HepG2 (cell line): ENCODE data around the gene SRP68. TPM values are rescaled to one million over a fixed set of nuclear protein-coding genes. Genes with fewer than 3 reads are reported as not detected.

Experiments
- CBX5 ChIP-seq: sonication (generic); formaldehyde crosslinking; IDR thresholded peaks from 2 replicates; pipeline ENCODE4 v1.4.0; 2020; ENCODE audit warnings: missing genetic modification reagents, borderline replicate concordance
- ERF ChIP-seq: IDR thresholded peaks from 2 replicates; pipeline ENCODE4 v1.6.1; 2018; ENCODE audit warnings: missing biosample characterization, missing genetic modification reagents
- KLF13 ChIP-seq: sonication (generic); formaldehyde crosslinking; IDR thresholded peaks from 2 replicates; pipeline ENCODE4 v1.4.0; 2020; ENCODE audit warnings: mild to moderate bottlenecking, missing genetic modification reagents
- NAIF1 ChIP-seq: sonication (generic); formaldehyde crosslinking; IDR thresholded peaks from 2 replicates; pipeline ENCODE4 v1.5.0; 2020; ENCODE audit warnings: mild to moderate bottlenecking, missing genetic modification reagents, borderline replicate concordance
- NCOA2 ChIP-seq: sonication (generic); formaldehyde crosslinking; IDR thresholded peaks from 2 replicates; pipeline ENCODE4 v1.8.0; 2022; ENCODE audit warnings: inconsistent platforms
- NFYB ChIP-seq: sonication (generic); formaldehyde crosslinking; IDR thresholded peaks from 2 replicates; pipeline ENCODE4 v1.4.0; 2020; ENCODE audit warnings: missing genetic modification reagents
- U2AF2 ChIP-seq: fragments of 200-400 bp; formaldehyde crosslinking; IDR thresholded peaks from 2 replicates; pipeline ENCODE4 v1.6.1; 2017; ENCODE audit warnings: low read depth, mild to moderate bottlenecking, low read length
- ZNF556 ChIP-seq: sonication (generic); formaldehyde crosslinking; IDR thresholded peaks from 2 replicates; pipeline ENCODE4 v1.4.0; 2020; ENCODE audit warnings: mild to moderate bottlenecking, missing genetic modification reagents, borderline replicate concordance
- ZNF7 ChIP-seq: IDR thresholded peaks from 2 replicates; pipeline ENCODE4 v1.6.1; 2016; ENCODE audit warnings: missing biosample characterization, missing genetic modification reagents
- ZNF878 ChIP-seq: sonication (generic); formaldehyde crosslinking; IDR thresholded peaks from 2 replicates; pipeline ENCODE4 v1.8.1; 2023; ENCODE audit warnings: mild to moderate bottlenecking, missing genetic modification reagents, moderate library complexity
- polyA plus RNA-seq, 8 experiments: library from polyadenylated mRNA; depleted of rRNA in 3 of 8; stranded (reverse) in 7 of 8; unstranded in 1 of 8; fragments of >200 nt; fragmentation: Illumina TruSeq in 4 of 8; extraction: Trizol in 4 of 8; gene quantifications; 2 replicates each; pipeline versions ENCODE4 v1.2.1 to v1.2.3, GENCODE V29; 2011 to 2016; ENCODE audit warnings: low read depth in 4 of 8, missing spikeins in 1 of 8, mixed read lengths in 1 of 8; ENCODE audit not compliant: insufficient read depth in 1 of 8
- total RNA-seq, 5 experiments: library from RNA; depleted of rRNA; stranded (reverse); fragments of >200 nt; fragmentation: Illumina TruSeq; extraction: Trizol; gene quantifications; 2 replicates each; pipeline ENCODE4 v1.2.3, GENCODE V29; 2016; ENCODE audit warnings: low read depth in 1 of 5
- TF ChIP-seq, protein P1 (sequence below): IDR thresholded peaks from 2 replicates; pipeline ENCODE4 v1.6.1; 2016; ENCODE audit warnings: control low read depth
- TF ChIP-seq, protein P2 (sequence below): IDR thresholded peaks from 2 replicates; pipeline ENCODE4 v1.6.1; 2016; ENCODE audit warnings: low read depth
- TF ChIP-seq, protein P3 (sequence below): sonication (generic); formaldehyde crosslinking; IDR thresholded peaks from 2 replicates; pipeline ENCODE4 v1.4.0; 2020; ENCODE audit warnings: missing genetic modification reagents, borderline replicate concordance
- TF ChIP-seq, protein P4 (sequence below): sonication (generic); formaldehyde crosslinking; IDR thresholded peaks from 2 replicates; pipeline ENCODE4 v1.8.1; 2023; ENCODE audit warnings: mild to moderate bottlenecking, inconsistent platforms, moderate library complexity, missing genetic modification reagents, borderline replicate concordance

The SRP68 gene
- total and polyA plus RNA-seq, 2 of the 13 experiments (the other 11 are each of a cell fraction or from before 2014, with no cell fraction given): 39.8 to 74.3 TPM

DNA sequence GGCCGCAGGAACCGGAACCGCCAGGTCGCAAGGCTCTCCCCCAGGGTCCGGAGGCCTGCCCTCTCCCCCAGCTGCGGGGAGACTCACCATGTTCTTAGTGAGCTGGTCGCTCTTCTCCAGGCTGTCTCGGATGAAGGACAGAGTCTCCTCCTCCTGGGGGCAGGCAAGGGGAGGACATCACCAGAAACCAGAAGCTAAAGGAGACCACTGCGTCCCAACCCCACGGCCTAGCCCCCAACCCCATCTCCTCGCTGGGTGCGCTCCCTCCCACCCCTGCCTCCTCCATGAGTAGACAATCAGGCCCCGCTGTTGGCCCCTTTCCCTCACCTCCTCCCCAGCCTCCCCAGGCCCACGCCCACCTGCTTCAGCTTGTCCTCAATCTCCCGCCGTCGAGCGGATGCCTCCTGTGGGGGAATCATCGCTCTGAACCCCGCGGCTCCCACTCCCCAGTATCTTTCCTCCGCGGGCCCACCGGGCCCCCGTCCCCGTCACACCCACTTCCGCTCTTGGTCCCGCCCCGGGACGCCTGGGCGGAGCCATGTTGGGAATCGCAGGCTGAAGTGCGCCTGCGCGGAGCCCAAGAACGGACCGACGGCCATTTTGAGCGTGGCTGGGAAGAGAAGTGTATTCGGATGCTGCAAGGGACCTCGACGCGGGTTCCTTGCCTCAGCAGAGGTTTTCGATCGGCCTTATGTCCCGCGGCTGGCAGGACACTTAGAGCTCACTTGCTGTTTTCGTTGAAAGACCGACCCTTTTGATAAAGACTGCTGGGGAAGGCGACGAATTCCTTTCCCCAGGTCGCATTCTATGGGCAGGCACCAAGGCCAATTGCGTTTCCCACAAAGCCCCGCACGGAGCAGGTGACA, 31.2 kb upstream of the SRP68 start, which contains the start of gene EXOC7 (continued):
- no peak; the same call in 1 of the 2 replicates for TF ChIP-seq NCOA2 (CRISPR knock-in tag)
- TF ChIP-seq ZNF7 (CRISPR knock-in tag): 0 out of 2 replicates have a peak, but pooled peaks have one; percentile 5
- TF ChIP-seq U2AF2: no peak
- no peak for TF ChIP-seq NFYB (CRISPR knock-in tag)
- 0 out of 2 replicates have a peak, but pooled peaks have one; percentile 52 for TF ChIP-seq NAIF1 (CRISPR knock-in tag)
- TF ChIP-seq, protein P1, sequence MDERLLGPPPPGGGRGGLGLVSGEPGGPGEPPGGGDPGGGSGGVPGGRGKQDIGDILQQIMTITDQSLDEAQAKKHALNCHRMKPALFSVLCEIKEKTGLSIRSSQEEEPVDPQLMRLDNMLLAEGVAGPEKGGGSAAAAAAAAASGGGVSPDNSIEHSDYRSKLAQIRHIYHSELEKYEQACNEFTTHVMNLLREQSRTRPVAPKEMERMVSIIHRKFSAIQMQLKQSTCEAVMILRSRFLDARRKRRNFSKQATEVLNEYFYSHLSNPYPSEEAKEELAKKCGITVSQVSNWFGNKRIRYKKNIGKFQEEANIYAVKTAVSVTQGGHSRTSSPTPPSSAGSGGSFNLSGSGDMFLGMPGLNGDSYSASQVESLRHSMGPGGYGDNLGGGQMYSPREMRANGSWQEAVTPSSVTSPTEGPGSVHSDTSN (CRISPR knock-in tag): no peak
- TF ChIP-seq ERF: peak; percentile 34
- TF ChIP-seq, protein P2, sequence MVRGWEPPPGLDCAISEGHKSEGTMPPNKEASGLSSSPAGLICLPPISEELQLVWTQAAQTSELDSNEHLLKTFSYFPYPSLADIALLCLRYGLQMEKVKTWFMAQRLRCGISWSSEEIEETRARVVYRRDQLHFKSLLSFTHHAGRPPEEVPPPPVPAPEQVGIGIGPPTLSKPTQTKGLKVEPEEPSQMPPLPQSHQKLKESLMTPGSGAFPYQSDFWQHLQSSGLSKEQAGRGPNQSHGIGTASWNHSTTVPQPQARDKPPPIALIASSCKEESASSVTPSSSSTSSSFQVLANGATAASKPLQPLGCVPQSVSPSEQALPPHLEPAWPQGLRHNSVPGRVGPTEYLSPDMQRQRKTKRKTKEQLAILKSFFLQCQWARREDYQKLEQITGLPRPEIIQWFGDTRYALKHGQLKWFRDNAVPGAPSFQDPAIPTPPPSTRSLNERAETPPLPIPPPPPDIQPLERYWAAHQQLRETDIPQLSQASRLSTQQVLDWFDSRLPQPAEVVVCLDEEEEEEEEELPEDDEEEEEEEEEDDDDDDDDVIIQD (CRISPR knock-in tag): peak; percentile 66; the same call in 1 of the 2 replicates
- no peak; the same call in 1 of the 2 replicates for TF ChIP-seq ZNF878 (CRISPR knock-in tag)
- TF ChIP-seq KLF13: 0 out of 2 replicates have a peak, but pooled peaks have one; percentile 77
- TF ChIP-seq, protein P3, sequence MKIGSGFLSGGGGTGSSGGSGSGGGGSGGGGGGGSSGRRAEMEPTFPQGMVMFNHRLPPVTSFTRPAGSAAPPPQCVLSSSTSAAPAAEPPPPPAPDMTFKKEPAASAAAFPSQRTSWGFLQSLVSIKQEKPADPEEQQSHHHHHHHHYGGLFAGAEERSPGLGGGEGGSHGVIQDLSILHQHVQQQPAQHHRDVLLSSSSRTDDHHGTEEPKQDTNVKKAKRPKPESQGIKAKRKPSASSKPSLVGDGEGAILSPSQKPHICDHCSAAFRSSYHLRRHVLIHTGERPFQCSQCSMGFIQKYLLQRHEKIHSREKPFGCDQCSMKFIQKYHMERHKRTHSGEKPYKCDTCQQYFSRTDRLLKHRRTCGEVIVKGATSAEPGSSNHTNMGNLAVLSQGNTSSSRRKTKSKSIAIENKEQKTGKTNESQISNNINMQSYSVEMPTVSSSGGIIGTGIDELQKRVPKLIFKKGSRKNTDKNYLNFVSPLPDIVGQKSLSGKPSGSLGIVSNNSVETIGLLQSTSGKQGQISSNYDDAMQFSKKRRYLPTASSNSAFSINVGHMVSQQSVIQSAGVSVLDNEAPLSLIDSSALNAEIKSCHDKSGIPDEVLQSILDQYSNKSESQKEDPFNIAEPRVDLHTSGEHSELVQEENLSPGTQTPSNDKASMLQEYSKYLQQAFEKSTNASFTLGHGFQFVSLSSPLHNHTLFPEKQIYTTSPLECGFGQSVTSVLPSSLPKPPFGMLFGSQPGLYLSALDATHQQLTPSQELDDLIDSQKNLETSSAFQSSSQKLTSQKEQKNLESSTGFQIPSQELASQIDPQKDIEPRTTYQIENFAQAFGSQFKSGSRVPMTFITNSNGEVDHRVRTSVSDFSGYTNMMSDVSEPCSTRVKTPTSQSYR (CRISPR knock-in tag): no peak; the same call in 1 of the 2 replicates
- TF ChIP-seq, protein P4, sequence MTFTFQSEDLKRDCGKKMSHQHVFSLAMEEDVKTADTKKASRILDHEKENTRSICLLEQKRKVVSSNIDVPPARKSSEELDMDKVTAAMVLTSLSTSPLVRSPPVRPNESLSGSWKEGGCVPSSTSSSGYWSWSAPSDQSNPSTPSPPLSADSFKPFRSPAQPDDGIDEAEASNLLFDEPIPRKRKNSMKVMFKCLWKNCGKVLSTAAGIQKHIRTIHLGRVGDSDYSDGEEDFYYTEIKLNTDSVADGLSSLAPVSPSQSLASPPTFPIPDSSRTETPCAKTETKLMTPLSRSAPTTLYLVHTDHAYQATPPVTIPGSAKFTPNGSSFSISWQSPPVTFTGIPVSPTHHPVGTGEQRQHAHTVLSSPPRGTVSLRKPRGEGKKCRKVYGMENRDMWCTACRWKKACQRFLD (CRISPR knock-in tag): no peak
- TF ChIP-seq CBX5: 0 out of 2 replicates have a peak, but pooled peaks have one; percentile 3
- no peak; the same call in 1 of the 2 replicates for TF ChIP-seq ZNF556 (CRISPR knock-in tag)
